ENCODE data around the gene HCRTR1. TPM values are rescaled to one million over a fixed set of nuclear protein-coding genes. Genes with fewer than 3 reads are reported as not detected.

Gene HCRTR1
- total RNA-seq, 4 donors from 2014 or later = 0.21 to 2.5 TPM; not detected in 2

DNA sequence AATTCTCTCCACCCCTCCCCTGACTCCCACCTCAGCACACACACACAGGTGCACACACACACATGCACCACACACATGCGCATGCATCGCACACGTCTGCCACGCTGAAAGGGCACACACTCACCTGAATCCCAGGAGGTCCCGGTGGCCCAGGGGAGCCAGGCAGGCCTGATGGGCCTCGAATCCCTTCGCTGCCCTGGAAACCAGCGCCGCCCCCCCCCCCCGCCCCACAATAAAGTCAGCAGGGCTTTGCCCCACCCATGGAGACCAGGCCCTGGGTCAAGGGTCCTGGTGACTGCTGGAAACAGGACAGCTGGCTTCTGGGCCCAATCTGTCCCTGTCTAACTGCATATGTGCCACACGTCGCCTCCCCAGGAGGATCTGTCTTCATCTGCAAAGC is 45.0 kb downstream of the HCRTR1 start:
- Histone ChIP-seq H3K27ac (peak overlapping the region in 1 of 4 donors; percentile 46), H3K36me3 (peaks cover 0 to 45% (median 0%) of the 10 kb centered on the region in 3 donors), H3K4me3 (no peak overlapping the region), H3K4me1 (peaks cover 0 to 58% (median 23%) of the 10 kb centered on the region in 4 donors), H3K27me3 (no peaks in the 10 kb centered on the region), H3K9me3 (no peaks in the 10 kb centered on the region)
- TF ChIP-seq EP300 (IDR thresholded peaks at IDR 0.05) = no peak
- no peak for TF ChIP-seq POLR2A (IDR thresholded peaks at IDR 0.05)
- TF ChIP-seq, protein P1, sequence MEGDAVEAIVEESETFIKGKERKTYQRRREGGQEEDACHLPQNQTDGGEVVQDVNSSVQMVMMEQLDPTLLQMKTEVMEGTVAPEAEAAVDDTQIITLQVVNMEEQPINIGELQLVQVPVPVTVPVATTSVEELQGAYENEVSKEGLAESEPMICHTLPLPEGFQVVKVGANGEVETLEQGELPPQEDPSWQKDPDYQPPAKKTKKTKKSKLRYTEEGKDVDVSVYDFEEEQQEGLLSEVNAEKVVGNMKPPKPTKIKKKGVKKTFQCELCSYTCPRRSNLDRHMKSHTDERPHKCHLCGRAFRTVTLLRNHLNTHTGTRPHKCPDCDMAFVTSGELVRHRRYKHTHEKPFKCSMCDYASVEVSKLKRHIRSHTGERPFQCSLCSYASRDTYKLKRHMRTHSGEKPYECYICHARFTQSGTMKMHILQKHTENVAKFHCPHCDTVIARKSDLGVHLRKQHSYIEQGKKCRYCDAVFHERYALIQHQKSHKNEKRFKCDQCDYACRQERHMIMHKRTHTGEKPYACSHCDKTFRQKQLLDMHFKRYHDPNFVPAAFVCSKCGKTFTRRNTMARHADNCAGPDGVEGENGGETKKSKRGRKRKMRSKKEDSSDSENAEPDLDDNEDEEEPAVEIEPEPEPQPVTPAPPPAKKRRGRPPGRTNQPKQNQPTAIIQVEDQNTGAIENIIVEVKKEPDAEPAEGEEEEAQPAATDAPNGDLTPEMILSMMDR (IDR thresholded peaks at IDR 0.05) = no peak
- WGBS, 2 donors = 85 to 89% methylated on average over 12 of the region's 12 CpGs
- DNase-seq (ENCODE audit: low spot score in 2 of 2) = no peak

DNA sequence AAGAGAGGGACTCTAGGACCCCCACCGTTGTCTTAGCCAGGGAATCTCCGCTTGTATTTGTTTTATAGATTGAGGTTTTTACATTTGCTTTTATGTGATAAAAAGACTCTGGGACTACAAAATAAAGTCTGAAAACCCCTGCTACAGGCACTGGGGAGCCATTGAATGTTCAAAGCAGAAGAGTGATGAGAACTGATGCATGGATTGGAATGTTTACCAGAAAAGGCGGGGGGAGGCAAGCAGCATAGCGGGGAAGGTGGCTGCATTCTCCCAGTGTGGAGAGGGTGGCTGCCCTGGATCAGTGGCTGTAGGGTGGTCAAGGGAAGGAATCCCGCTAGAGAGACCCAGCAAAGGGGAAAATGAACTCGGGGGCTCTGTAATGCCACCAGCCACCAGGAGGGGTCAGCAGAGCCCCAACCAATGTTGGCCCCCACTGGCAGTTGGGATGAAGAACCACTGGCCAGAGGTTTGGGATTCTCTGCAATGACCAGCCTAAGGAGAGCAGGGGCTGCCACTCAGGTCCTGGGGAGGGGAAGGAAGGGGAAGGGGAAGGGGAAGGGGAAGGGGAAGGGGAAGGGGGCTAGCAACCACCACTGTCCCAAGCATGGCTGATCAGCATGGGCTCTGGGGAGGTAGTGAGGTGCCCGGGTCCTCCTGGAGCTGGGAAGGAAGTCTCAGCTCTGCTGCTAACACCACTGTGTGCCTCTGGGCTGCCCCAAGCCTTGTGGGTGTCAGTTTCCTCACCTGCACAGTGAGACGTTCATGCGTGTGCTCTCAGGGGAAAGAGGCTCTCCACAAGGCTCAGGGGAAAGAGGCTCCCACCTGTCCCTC is 46.3 kb downstream of the HCRTR1 start:
- Histone ChIP-seq H3K9me3 (no peaks in the 10 kb centered on the region), H3K4me1 (peaks cover 0 to 72% (median 23%) of the 10 kb centered on the region in 4 donors), H3K27me3 (no peaks in the 10 kb centered on the region), H3K36me3 (peaks cover 0 to 32% (median 0%) of the 10 kb centered on the region in 3 donors), H3K4me3 (no peak overlapping the region), H3K27ac (peak overlapping the region in 3 of 4 donors; percentile 0 to 79 (median 77))
- TF ChIP-seq, protein P1 (IDR thresholded peaks at IDR 0.05) = peak; percentile 92 to 97 (median 96)
- TF ChIP-seq EP300 (IDR thresholded peaks at IDR 0.05) = no peak
- 41 to 43% methylated on average over 9 of the region's 9 CpGs for WGBS, 2 donors
- DNase-seq (ENCODE audit: low spot score in 2 of 2) = peak in 1 of 2 donors; percentile 75

DNA sequence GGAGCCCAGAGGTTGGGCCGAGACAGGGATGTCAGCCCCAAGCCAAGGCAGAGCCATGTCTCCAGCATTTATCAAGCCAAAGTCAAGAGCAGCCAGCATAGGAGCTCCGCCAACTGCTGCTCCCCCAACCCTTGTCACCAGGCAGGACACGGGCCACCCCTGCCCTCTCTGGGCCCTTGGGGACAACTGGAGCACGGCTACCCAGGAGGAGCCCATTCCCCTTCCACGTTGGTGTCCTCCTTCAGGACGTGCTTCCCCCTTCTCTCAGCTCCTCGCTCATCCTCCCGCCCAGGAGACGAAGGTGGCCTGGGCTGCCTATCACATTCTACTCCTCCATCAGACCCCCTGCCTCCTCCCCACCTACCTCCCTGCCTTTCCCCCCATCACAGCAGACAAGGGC is 47.0 kb downstream of the HCRTR1 start:
- H3K4me1 ChIP-seq = peaks cover 0 to 79% (median 28%) of the 10 kb centered on the region in 4 donors
- DNase-seq (ENCODE audit: low spot score in 2 of 2) = no peak
- H3K4me3 ChIP-seq = no peak overlapping the region
- no peaks in the 10 kb centered on the region for H3K9me3 ChIP-seq
- TF ChIP-seq, protein P1 (IDR thresholded peaks at IDR 0.05) = no peak
- no peak for TF ChIP-seq EP300 (IDR thresholded peaks at IDR 0.05)
- 71 to 85% methylated on average over 9 of the region's 9 CpGs for WGBS, 2 donors
- peak overlapping the region in 3 of 4 donors; percentile 0 to 79 (median 77) for H3K27ac ChIP-seq
- H3K27me3 ChIP-seq = no peaks in the 10 kb centered on the region
- H3K36me3 ChIP-seq = peaks cover 0 to 25% (median 0%) of the 10 kb centered on the region in 3 donors

DNA sequence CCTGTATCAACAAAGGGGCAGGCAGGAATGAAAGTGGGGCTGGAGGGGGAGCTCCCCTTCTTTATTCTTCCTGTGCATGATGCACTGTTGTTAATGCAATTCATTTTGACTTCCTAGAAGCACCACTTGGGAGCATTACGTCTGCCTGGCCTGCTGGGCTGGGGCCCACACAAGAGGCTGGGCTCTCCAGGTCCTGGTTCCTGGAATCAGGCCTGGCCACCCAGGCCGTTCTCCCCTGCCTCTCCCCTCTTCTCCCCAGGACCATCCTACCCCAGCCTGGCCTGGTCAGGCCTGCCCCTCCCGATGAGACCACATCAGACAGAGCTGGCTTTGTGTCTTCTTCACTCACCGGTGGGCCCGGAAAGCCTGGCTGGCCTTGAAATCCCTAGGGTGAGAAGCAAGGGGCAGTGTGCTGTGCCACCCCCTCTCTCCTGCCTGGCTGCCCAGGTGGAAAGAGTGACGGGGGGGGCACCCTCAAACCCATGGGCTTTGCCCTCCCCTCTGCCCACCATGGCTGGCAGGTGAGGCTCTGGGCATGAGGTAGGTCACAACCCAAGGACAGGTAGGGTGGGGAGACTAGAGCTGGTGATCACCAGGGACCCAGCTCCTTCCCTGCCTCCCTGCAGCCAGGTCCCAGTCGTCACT is 47.9 kb downstream of the HCRTR1 start:
- H3K4me1 ChIP-seq = peaks cover 0 to 87% (median 36%) of the 10 kb centered on the region in 4 donors
- no peaks in the 10 kb centered on the region for H3K27me3 ChIP-seq
- H3K9me3 ChIP-seq = no peaks in the 10 kb centered on the region
- H3K36me3 ChIP-seq = peaks cover 0 to 19% (median 0%) of the 10 kb centered on the region in 3 donors
- no peak for TF ChIP-seq EP300 (IDR thresholded peaks at IDR 0.05)
- TF ChIP-seq, protein P1 (IDR thresholded peaks at IDR 0.05) = peak in 1 of 5 experiments; percentile 17
- no peak overlapping the region for H3K4me3 ChIP-seq
- DNase-seq (ENCODE audit: low spot score in 2 of 2) = peak in 1 of 2 donors; percentile 34
- H3K27ac ChIP-seq = peak overlapping the region; percentile 53 to 79 (median 68)
- 42 to 49% methylated on average over 6 to 7 of the region's 7 CpGs for WGBS, 2 donors

Data from tibial nerve (tissue), 4 donors.